ENCODE data around the gene TBC1D16.

TBC1D16 gene

DNA sequence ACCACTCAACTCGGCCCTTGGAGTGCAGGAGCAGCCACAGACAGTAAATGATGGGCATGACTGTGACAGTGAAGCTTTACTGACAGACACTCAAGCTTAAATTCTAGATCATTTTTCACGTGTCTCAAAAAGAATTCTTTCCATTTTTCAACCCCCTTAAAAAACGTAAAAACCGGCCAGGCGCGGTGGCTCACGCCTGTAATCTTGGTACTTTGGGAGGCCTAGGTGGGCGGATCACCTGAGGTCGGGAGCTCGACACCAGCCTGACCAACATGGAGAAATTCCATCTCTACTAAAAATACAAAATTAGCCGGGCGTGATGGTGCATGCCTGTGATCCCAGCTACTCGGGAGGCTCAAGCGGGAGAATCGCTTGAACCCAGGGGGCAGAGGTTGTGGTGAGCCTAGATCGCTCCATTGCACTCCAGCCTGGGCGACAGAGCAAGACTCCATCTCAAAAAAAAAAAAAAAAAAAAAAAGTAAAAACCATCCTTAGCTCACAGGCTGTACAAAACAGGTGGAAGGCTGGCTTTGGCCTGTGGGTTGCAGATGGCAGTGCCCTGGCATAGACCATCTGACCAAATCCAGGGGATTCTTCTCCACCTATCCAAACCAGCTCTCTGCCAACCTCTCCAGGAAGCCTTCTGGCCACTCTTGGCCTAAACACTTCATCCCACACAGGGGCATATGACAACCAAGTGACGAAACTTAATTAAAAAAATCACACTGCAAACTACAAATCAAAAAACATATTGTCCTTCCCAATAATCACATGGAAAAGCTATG, 18.3 kb downstream of the TBC1D16 start:
- no peak overlapping the region for H3K4me3 ChIP-seq (ENCODE audit: low read depth, low read length)
- TF ChIP-seq, protein P1, sequence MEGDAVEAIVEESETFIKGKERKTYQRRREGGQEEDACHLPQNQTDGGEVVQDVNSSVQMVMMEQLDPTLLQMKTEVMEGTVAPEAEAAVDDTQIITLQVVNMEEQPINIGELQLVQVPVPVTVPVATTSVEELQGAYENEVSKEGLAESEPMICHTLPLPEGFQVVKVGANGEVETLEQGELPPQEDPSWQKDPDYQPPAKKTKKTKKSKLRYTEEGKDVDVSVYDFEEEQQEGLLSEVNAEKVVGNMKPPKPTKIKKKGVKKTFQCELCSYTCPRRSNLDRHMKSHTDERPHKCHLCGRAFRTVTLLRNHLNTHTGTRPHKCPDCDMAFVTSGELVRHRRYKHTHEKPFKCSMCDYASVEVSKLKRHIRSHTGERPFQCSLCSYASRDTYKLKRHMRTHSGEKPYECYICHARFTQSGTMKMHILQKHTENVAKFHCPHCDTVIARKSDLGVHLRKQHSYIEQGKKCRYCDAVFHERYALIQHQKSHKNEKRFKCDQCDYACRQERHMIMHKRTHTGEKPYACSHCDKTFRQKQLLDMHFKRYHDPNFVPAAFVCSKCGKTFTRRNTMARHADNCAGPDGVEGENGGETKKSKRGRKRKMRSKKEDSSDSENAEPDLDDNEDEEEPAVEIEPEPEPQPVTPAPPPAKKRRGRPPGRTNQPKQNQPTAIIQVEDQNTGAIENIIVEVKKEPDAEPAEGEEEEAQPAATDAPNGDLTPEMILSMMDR (IDR thresholded peaks at IDR 0.05; ENCODE audit: low read depth, low read length), result no peak
- TF ChIP-seq POLR2A (IDR thresholded peaks at IDR 0.05; ENCODE audit: extremely low read depth, insufficient read length) (no peak), MYC (IDR thresholded peaks at IDR 0.05; ENCODE audit: low read depth, low read length) (no peak)
- TF ChIP-seq, protein P2, sequence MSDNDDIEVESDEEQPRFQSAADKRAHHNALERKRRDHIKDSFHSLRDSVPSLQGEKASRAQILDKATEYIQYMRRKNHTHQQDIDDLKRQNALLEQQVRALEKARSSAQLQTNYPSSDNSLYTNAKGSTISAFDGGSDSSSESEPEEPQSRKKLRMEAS (IDR thresholded peaks at IDR 0.05; ENCODE audit: low read depth, low read length), result no peak
- no peak for DNase-seq (ENCODE audit: low read depth)

DNA sequence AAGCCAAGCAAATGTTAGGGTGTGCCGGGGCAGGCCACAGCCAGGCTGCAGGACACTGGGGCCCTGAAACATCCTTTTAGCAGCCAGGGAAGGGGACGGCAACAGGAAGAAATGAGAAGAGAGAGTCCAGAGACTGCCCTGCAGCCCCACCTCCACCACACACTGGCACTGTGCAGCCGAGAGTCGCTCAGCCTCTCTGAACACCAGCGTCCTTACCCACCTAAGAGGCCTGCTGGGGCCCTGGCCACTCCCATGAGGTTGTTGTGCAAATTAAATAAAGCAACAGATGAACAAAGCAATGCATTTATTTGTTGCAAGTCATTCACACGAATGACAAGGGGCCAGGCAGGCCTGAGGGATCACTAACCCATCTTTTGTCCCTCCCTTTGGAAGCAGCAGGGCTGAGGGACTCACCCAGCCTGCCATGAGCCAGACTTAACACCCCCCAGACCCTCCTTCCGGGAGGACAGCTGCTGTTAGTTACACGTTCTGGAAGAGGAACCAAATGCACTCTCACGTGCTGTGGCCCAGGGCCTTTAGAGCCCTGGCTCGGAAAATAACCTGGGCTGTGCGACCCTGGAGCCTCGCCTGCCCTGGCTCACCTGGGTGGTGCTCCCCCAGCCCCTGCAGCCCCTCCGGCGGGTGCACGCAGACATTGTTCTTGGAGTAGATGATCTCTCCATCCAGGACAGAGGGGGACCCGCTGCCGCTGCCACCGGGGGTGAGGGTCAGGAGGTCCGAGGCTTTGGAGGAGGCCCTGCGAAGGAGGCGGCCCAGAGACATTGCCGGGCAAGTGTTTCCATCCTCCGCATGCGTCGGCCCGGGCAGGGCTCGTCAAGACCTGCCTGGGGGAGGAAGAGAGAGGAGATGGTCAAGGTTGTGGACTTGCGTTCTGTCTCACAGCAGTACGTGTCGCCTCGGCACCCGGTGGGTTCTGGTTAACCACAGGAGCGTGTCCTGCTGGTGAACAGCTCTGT, 22.6 kb downstream of the TBC1D16 start:
- no peak overlapping the region for H3K4me3 ChIP-seq (ENCODE audit: low read depth, low read length)
- no peak for DNase-seq (ENCODE audit: low read depth)
- TF ChIP-seq MYC (IDR thresholded peaks at IDR 0.05; ENCODE audit: low read depth, low read length) (no peak), POLR2A (IDR thresholded peaks at IDR 0.05; ENCODE audit: extremely low read depth, insufficient read length) (no peak)
- TF ChIP-seq, protein P2 (IDR thresholded peaks at IDR 0.05; ENCODE audit: low read depth, low read length), result no peak
- TF ChIP-seq, protein P1 (IDR thresholded peaks at IDR 0.05; ENCODE audit: low read depth, low read length), result no peak

DNA sequence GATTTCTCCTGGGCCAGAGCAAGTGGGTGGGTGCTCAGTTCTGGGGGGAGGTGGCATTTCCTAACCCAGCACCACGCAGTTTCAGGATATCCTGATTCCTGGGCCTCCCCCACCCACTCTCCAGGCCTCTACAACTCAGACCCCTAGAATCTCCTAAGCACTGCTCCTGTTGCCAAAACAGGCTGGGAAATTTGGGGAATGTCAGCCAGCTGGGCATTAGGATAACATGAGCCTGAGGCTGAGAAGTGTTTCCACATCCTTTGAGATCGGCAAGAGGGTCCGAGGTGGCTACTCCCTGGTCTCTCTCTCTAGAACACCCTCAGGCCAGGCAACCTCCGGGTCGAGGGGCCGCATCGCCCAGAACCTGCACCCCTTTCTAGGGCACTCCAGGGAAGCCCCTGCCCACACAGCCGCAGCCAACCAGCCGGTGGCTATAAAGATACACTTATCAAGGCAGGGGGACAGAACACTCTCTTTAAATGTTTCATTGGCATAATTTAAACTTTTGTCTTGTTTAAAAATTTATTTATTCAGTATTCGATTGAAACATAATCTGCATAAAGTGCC, 23.6 kb downstream of the TBC1D16 start:
- TF ChIP-seq, protein P2 (IDR thresholded peaks at IDR 0.05; ENCODE audit: low read depth, low read length), result no peak
- TF ChIP-seq MYC (IDR thresholded peaks at IDR 0.05; ENCODE audit: low read depth, low read length) (no peak), POLR2A (IDR thresholded peaks at IDR 0.05; ENCODE audit: extremely low read depth, insufficient read length) (no peak)
- TF ChIP-seq, protein P1 (IDR thresholded peaks at IDR 0.05; ENCODE audit: low read depth, low read length), result no peak
- no peak overlapping the region for H3K4me3 ChIP-seq (ENCODE audit: low read depth, low read length)
- no peak for DNase-seq (ENCODE audit: low read depth)

DNA sequence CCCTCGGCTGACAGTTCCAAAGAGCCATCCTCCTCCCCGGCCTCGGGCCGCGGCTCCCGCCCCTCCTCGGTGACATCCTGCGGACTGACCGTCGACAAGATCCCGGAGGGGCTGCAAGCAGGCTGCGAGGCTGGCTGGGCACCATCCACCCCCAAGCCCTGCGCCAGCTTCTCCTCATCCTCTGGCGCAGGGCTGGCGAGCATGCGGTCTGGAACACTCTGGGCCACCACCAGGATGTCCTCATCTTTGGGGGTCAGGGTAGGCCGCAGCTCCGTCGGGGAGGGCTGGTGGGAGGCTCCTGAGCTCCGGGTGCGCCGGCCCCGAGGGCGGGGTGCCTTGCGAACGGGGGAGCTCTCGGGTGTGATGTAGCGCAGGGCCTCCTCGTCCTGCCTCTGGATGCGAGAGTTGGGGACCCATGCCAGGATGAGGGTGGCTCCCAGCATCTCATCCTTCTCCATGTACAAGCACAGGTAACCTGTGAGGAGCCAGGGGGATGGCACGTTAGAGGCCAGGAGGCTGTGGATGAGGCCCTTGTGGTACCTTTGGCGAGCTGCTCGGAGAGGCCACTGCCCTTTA, 25.3 kb downstream of the TBC1D16 start:
- DNase-seq (ENCODE audit: low read depth), result no peak
- no peak overlapping the region for H3K4me3 ChIP-seq (ENCODE audit: low read depth, low read length)
- TF ChIP-seq MYC (IDR thresholded peaks at IDR 0.05; ENCODE audit: low read depth, low read length) (no peak), POLR2A (IDR thresholded peaks at IDR 0.05; ENCODE audit: extremely low read depth, insufficient read length) (no peak)
- TF ChIP-seq, protein P1 (IDR thresholded peaks at IDR 0.05; ENCODE audit: low read depth, low read length), result no peak
- TF ChIP-seq, protein P2 (IDR thresholded peaks at IDR 0.05; ENCODE audit: low read depth, low read length), result no peak
